ENCODE measurements around the gene UNC13D. TPM values are rescaled to one million over a fixed set of nuclear protein-coding genes. Genes with fewer than 3 reads are reported as not detected.

The UNC13D gene
- total and polyA plus RNA-seq, 7 donors = 4.3 to 61.9 (median 10.2) TPM

- no peak overlapping the region for H3K27ac ChIP-seq
- intact Hi-C loops (cut with DNase I) = no loop called here
- no peak overlapping the region for H3K4me3 ChIP-seq
- no peak for DNase-seq
- peaks cover 0 to 35% (median 0%) of the 10 kb centered on the region in 4 donors for H3K36me3 ChIP-seq
- H3K4me1 ChIP-seq = peaks cover 0 to 13% (median 8%) of the 10 kb centered on the region in 4 donors
- H3K27me3 ChIP-seq = no peaks in the 10 kb centered on the region
- 83 to 89% methylated on average over 7 of the region's 7 CpGs for WGBS, 2 donors
- no peak for TF ChIP-seq POLR2AphosphoS5 (IDR thresholded peaks at IDR 0.05)
- TF ChIP-seq CTCF (IDR thresholded peaks at IDR 0.05) = no peak
- no peak for TF ChIP-seq EP300 (IDR thresholded peaks at IDR 0.05)
- TF ChIP-seq POLR2A (IDR thresholded peaks at IDR 0.05) = no peak
- H3K9me3 ChIP-seq = no peaks in the 10 kb centered on the region
These were observed 6.3 kb downstream of the UNC13D start for GRCh38 chr17:75837899-75838298.

GRCh38 chr17:75836605-75837004 lies 7.6 kb downstream of the UNC13D start:
- no peak for DNase-seq
- Histone ChIP-seq H3K4me1 (peaks cover 0 to 13% (median 10%) of the 10 kb centered on the region in 4 donors), H3K27me3 (no peaks in the 10 kb centered on the region), H3K27ac (no peak overlapping the region), H3K4me3 (no peak overlapping the region), H3K9me3 (no peaks in the 10 kb centered on the region), H3K36me3 (peaks cover 0 to 35% (median 0%) of the 10 kb centered on the region in 4 donors)
- TF ChIP-seq EP300 (IDR thresholded peaks at IDR 0.05) (no peak), POLR2AphosphoS5 (IDR thresholded peaks at IDR 0.05) (no peak)
- intact Hi-C loops (cut with DNase I) = no loop called here
- WGBS, 2 donors = 78 to 89% methylated on average over 9 of the region's 9 CpGs

- intact Hi-C loops (cut with DNase I) = no loop called here
- Histone ChIP-seq H3K27ac (peak overlapping the region in 2 of 4 donors; percentile 17 to 45), H3K4me3 (peak overlapping the region in 1 of 4 donors; percentile 22), H3K36me3 (peaks cover 0 to 41% (median 0%) of the 10 kb centered on the region in 4 donors), H3K27me3 (no peaks in the 10 kb centered on the region), H3K4me1 (peaks cover 0 to 13% (median 10%) of the 10 kb centered on the region in 4 donors), H3K9me3 (no peaks in the 10 kb centered on the region)
- TF ChIP-seq EP300 (IDR thresholded peaks at IDR 0.05) (no peak), POLR2AphosphoS5 (IDR thresholded peaks at IDR 0.05) (no peak), POLR2A (IDR thresholded peaks at IDR 0.05) (no peak), CTCF (IDR thresholded peaks at IDR 0.05) (no peak)
- 62 to 86% methylated on average over 9 of the region's 9 CpGs for WGBS, 2 donors
- DNase-seq = no peak
These were observed 8.6 kb downstream of the UNC13D start for GRCh38 chr17:75835654-75835987.

GRCh38 chr17:75834928-75835653 lies 9.1 kb downstream of the UNC13D start:
- 76 to 80% methylated on average over 24 of the region's 24 CpGs for WGBS, 2 donors
- intact Hi-C loops (cut with DNase I) = no loop called here
- Histone ChIP-seq H3K27ac (peak overlapping the region in 2 of 4 donors; percentile 17 to 45), H3K4me3 (peak overlapping the region in 1 of 4 donors; percentile 22), H3K4me1 (peaks cover 0 to 13% (median 10%) of the 10 kb centered on the region in 4 donors), H3K36me3 (peaks cover 0 to 41% (median 0%) of the 10 kb centered on the region in 4 donors), H3K27me3 (no peaks in the 10 kb centered on the region), H3K9me3 (no peaks in the 10 kb centered on the region)
- no peak for DNase-seq
- no peak for TF ChIP-seq POLR2A (IDR thresholded peaks at IDR 0.05)
- no peak for TF ChIP-seq CTCF (IDR thresholded peaks at IDR 0.05)
- no peak for TF ChIP-seq POLR2AphosphoS5 (IDR thresholded peaks at IDR 0.05)
- no peak for TF ChIP-seq EP300 (IDR thresholded peaks at IDR 0.05)

- WGBS, 2 donors = 85 to 92% methylated on average over 25 of the region's 25 CpGs
These were observed 9.8 kb downstream of the UNC13D start for GRCh38 chr17:75834279-75834920.

More at GRCh38 chr17:75834279-75834920, 9.8 kb downstream of the UNC13D start:
- Histone ChIP-seq H3K36me3 (peaks cover 0 to 36% (median 0%) of the 10 kb centered on the region in 4 donors), H3K9me3 (no peaks in the 10 kb centered on the region), H3K27me3 (no peaks in the 10 kb centered on the region), H3K27ac (no peak overlapping the region), H3K4me3 (no peak overlapping the region), H3K4me1 (peaks cover 0 to 13% (median 10%) of the 10 kb centered on the region in 4 donors)
- intact Hi-C loops (cut with DNase I) = no loop called here
- TF ChIP-seq EP300 (IDR thresholded peaks at IDR 0.05) = no peak
- TF ChIP-seq POLR2AphosphoS5 (IDR thresholded peaks at IDR 0.05) = no peak
- no peak for TF ChIP-seq POLR2A (IDR thresholded peaks at IDR 0.05)
- no peak for TF ChIP-seq CTCF (IDR thresholded peaks at IDR 0.05)
- DNase-seq = no peak

All from sigmoid colon (tissue), 7 donors.